Renal pelvis (tissue), 4 donors: ENCODE measurements around the gene MRPL39. TPM values are rescaled to one million over a fixed set of nuclear protein-coding genes. Genes with fewer than 3 reads are reported as not detected.
"Not testable (repeated sequence)": the region's sequence is repeated elsewhere in the genome, so short reads cannot be mapped to it uniquely, and the experiment has no call there.

ENCODE experiments used
- DNase-seq: peaks from one replicate; pipeline ENCODE4 v3.0.0-alpha.2; 2013
- polyA plus RNA-seq, 3 donors: library from polyadenylated mRNA; unstranded; fragments of 120-200 nt; gene quantifications; one replicate each; pipeline ENCODE4 v1.2.1, GENCODE V29; 2013; ENCODE audit not compliant: insufficient read length in 3 of 3

The MRPL39 gene
- polyA plus RNA-seq, 3 donors: 36.2 to 43.0 (median 37.9) TPM

DNA sequence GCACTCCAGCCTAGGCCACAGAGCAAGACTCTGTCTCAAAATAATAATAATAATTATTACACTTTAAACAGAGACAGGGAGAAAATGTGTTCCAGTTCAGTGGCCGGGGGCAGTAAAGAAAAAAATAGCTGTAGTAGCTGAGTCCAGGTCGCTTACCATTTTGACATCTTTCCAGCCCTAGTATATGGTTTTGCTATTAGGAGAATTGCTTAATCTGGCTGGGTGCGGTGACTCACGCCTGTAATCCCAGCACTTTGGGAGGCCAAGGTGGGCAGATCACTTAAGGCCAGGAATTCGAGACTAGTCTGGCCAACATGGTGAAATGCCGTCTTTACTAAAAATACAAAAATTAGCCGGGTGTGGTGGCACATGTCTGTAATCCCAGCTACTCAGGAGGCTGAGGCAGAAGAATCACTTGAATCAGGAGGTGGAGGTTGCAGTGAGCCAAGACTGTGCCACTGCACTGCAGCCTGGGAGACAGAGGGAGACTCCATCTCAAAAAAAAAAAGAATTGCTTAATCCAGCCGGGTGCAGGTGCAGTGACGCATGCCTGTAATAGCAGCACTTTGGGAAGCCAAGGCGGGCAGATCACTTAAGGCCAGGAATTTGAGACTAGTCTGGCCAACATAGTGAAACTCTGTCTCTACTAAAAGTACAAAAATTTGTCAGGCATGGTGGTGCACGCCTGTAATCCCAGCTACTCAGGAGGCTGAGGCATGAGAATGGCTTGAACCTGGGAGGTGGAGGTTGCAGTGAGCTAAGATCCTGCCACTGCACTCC, 18.7 kb upstream of the MRPL39 start:
- not testable (repeated sequence) for DNase-seq

GRCh38 chr21:25625036-25625435, 17.8 kb upstream of the MRPL39 start:
- no peak for DNase-seq

GRCh38 chr21:25624511-25624910, 17.2 kb upstream of the MRPL39 start:
- DNase-seq: no peak

GRCh38 chr21:25619198-25619597, 11.9 kb upstream of the MRPL39 start:
- no peak for DNase-seq

GRCh38 chr21:25615880-25616279, 8.6 kb upstream of the MRPL39 start:
- DNase-seq: no peak

GRCh38 chr21:25614441-25614840, 7.2 kb upstream of the MRPL39 start:
- DNase-seq: no peak

DNA sequence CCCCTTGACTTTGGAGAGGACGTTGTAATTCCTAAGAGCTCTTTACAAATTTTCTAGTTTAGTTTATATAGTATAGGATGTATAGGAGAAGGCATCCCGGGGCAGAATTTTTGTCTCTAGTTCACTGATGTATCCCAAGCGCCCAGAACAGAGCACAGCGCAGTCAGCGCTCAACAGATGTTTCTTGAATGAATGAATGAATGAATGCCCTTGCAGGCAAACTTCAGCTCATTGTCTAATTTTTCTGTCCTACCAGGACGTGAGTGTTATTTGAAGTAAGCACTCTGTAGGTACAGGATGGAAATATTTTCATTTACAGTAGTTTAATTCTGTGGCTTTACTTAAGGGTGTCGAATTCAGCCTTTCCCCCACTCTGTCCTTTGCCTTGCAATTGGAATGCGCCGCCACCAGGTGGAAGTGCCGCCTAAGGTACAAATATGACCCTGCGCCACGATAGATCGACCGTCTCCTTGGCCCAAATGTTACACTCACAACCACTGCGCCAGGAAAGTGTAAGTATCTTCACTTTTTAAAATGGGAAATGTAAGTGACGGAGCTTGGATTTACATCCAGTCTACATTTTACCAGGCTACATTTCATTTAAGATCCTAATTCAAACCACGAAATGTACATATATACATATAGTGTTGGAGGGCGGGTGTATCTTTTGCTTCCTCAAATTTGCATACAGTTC, 910 bp upstream of the MRPL39 start:
- peak; percentile 81 for DNase-seq

DNA sequence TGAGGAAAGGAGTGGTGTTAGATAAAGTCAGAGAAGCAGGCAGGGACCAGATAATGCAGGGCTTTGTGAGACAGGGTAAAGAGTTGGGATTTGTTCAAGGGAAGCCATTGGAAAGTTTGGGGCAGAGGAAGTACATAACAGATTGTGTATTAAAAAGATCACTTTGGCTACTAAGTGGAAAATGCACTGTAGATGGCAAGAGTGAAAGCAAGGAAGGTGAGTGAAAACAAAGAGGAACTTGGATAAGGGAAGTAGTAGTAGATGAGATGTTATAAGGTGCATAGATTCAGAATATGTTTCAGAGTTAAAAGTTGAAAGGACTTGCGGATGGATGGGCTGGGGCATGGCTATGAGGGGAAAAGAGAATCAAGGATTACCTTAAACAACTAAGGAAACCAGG, 17.4 kb downstream of the MRPL39 start:
- no peak for DNase-seq

DNA sequence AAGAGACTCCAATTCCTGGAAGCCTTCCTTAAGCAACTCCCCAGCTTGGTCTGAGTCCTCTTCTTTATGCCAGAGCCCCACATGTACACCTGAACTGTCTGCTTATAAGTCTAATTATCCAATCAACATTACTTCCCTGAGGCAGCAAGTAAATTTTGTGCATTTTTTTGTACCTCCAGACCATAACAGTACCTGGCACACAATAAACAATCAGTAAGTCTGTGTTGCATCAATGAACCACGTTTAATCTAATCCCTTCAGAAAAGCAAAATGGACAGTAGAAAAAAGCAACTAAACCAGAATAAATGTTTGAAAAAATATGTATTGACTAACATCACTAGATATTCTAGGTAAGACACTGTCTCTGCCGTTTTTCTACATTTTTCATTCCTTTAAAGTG, 20.5 kb downstream of the MRPL39 start:
- DNase-seq: no peak

DNA sequence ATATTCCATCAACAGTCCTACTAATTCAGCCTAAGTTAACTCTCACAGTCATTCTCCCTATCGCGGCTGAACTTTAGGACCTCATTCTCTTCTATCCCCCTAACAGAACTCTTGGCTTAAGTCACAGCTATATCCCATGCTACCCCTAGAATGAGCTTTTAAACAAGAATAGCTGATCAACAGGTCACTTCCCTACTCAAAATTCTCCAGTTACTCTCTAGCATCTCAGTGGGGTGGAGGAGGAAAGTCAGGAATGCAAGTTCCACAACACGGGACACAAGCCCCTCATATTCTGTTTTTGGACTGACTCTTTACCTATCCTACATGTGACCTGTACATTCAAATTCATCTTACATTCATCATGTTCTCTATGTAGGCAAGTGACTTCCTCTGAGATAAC, 21.0 kb downstream of the MRPL39 start:
- no peak for DNase-seq

DNA sequence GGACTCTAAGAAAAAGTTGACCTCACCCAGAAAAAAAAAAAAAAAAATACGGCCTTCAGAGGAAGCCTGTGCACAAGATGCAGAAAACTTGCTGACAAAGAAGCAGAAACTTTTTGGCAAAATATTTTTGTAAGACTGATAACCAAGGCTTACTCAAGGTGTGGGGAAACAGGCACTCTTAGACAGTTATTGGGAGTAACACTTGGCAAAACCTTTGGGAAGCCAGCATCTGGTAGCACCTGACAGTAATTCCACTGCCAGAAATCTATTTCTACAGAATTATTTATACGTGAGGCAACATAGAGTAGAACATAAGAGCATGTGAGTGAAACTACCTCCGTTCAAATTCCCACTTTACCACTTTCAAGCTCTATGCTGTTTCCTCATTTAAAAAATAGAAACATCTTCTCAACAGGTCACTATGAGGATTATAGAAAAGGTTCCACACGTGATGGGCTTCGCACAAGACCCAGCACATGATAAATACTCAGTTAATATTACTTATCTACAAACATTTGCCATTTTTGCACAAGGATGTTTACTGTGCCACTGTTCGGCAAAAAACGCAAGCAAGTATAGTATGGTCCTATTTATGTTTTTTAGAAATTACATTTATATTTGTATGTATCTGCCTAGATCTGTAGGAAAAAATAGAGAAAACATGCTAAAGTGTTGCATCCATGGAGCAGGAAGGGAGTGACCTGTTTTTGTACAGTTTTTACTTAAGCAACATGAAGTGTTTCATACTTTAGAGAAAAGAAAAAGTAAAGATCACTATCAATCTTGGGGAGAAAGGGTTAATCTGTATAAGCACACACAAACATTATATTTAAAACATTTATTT, 22.2 kb downstream of the MRPL39 start:
- DNase-seq: no peak

- DNase-seq: no peak
Measured at GRCh38 chr21:25583370-25584130, 23.7 kb downstream of the MRPL39 start.

DNA sequence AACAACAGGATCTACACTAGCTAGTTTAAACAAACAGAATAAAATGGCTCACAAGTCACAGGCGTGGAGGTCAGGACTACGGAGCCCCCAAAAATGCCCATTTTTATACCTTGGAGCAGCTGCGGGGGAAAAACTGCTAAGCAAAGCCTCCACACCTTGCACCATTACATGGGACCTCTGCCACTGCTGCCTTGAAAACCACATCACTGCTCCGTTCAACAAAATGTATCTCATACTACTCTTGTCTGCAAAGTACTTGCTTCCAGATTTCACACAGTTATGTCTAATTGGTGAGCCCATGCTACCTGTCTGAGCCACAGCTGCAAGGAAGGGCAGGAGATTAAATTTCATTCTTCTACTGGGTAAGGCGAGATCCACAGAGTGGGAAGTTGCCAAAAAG, 24.4 kb downstream of the MRPL39 start:
- DNase-seq: no peak

DNA sequence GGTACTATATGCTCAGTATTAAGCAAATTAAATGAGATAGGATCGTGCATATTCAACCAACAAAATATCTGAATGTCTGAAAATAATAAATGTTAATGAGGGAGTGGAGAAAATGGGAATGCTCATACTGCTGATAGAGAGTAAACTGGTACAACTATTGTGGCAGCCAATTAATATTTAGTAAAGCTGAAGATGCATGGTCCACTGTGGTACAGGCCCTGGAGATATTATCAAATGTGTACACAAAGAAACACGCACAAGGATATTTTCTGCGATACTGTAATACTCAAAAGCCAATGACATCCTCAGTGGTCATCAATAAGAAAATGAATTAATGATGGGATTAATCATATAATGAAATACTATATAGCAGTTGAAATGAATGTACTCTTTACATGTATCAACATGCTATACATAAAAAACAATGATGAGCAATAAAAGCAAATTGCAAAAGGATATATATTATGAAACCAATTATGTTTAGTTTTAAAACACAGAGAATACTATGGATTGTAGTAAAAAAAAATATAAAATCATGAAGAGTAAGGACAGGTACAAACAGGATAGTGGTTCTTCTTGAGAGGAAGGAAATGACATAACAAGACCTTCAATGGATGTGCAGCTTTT, 25.0 kb downstream of the MRPL39 start:
- no peak for DNase-seq

DNA sequence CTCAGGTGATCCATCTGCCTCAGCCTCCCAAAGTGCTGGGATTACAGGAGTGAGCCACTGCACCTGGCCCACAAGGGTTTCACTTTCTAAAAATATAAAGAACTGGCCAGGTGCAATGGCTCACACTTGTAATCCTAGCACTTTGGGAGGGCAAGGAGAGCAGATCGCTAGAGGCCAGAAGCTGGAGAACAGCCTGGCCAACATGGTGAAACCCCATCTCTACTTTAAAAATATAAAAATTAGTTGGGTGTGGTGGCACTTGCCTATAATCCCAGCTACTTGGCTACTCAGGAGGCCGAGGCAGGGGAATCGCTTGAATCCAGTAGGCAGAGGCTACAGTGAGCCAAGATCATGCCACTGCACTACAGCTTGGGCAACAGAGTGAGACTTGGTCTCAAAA, 25.7 kb downstream of the MRPL39 start:
- DNase-seq: no peak

DNA sequence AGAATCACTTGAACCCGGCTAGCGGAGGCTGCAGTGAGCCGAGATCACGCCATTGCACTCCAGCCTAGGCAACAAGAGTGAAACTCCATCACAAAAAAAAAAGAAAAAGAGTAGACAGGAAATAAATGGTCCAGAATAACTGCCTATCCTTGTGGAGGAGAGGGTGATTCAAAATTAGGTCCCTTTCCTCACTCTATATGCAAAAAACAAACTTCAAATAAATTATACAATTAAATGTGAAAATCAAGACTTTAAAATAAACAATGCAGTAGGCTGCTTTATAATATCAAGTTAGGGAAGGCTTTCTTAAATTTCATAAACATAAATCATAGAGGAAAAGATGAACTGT, 26.4 kb downstream of the MRPL39 start:
- no peak for DNase-seq

- DNase-seq: no peak
Measured at GRCh38 chr21:25579226-25580013, 27.9 kb downstream of the MRPL39 start.

- no peak for DNase-seq
Measured at GRCh38 chr21:25578056-25578961, 29.0 kb downstream of the MRPL39 start.

GRCh38 chr21:25577424-25578055, 29.7 kb downstream of the MRPL39 start:
- DNase-seq: no peak
